ENCODE results near the gene BEST2.

The BEST2 gene

DNA sequence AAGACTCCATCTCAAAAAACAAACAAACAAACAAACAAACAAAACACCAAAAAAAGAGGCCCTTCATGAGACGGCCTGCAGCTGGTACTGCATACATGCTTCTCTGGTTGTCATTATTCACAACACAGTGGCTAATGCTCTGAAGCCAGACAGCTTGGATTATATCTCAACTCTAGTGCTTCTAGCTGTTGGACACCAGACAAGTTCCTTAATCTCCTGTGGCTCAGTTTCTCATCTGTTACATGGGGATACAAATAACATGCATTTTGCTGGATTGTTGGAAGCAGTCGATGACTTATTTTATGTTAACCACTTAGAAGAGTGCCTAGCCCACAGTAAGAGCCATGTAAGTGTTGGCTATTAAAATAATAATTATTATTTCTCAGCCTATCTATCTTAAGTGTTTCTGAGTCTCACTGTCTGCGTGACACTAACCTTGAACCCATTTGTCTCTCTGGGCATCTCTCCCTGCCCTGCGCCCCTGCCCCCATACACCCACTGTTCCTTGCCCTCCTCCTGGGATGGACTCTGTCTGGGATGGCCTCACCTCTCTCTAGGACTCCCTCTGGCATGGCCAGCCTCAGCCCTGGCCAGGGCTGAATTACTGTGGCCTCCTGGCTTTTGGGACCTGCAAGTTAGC, 36.6 kb downstream of the BEST2 start:
- H3K9ac ChIP-seq (ENCODE audit: low read length): no peak overlapping the region; the same call in 1 of the 2 replicates
- no peaks in the 10 kb centered on the region for H3K36me3 ChIP-seq (ENCODE audit: insufficient read depth, low read length)
- H3F3A ChIP-seq (ENCODE audit: insufficient read depth, low read length): no peaks in the 10 kb centered on the region
- H3K27me3 ChIP-seq (ENCODE audit: insufficient read depth, low read length): no peaks in the 10 kb centered on the region
- H3K4me1 ChIP-seq (ENCODE audit: insufficient read depth, low read length, severe bottlenecking): peaks cover 64% of the 10 kb centered on the region
- H3K4me3 ChIP-seq (ENCODE audit: low read depth, low read length, poor library complexity, severe bottlenecking): no peak overlapping the region
- TF ChIP-seq, protein P1, sequence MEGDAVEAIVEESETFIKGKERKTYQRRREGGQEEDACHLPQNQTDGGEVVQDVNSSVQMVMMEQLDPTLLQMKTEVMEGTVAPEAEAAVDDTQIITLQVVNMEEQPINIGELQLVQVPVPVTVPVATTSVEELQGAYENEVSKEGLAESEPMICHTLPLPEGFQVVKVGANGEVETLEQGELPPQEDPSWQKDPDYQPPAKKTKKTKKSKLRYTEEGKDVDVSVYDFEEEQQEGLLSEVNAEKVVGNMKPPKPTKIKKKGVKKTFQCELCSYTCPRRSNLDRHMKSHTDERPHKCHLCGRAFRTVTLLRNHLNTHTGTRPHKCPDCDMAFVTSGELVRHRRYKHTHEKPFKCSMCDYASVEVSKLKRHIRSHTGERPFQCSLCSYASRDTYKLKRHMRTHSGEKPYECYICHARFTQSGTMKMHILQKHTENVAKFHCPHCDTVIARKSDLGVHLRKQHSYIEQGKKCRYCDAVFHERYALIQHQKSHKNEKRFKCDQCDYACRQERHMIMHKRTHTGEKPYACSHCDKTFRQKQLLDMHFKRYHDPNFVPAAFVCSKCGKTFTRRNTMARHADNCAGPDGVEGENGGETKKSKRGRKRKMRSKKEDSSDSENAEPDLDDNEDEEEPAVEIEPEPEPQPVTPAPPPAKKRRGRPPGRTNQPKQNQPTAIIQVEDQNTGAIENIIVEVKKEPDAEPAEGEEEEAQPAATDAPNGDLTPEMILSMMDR (IDR thresholded peaks at IDR 0.05; ENCODE audit: low read length): no peak
- no peak for TF ChIP-seq EZH2 (IDR thresholded peaks at IDR 0.05; ENCODE audit: borderline replicate concordance, low read length)
- no peaks in the 10 kb centered on the region for H3K9me2 ChIP-seq (ENCODE audit: low read depth, low read length)
- H2AFZ ChIP-seq (ENCODE audit: low read length): no peak overlapping the region
- no peaks in the 10 kb centered on the region for H3K79me2 ChIP-seq (ENCODE audit: insufficient read depth, low read length)
- no peak overlapping the region; the same call in 1 of the 2 replicates for H3K4me2 ChIP-seq (ENCODE audit: low read length)
- H4K20me1 ChIP-seq (ENCODE audit: insufficient read depth, low read length): no peaks in the 10 kb centered on the region
- peak overlapping the region; percentile 79 for H3K27ac ChIP-seq (ENCODE audit: low read depth, low read length, poor library complexity, severe bottlenecking)
- no peaks in the 10 kb centered on the region for H3K9me3 ChIP-seq (ENCODE audit: low read length)

- Histone ChIP-seq H3K9me3 (ENCODE audit: low read length) (no peaks in the 10 kb centered on the region), H3K36me3 (ENCODE audit: insufficient read depth, low read length) (no peaks in the 10 kb centered on the region), H3F3A (ENCODE audit: insufficient read depth, low read length) (no peaks in the 10 kb centered on the region), H3K4me2 (ENCODE audit: low read length) (peak overlapping the region; percentile 77), H3K27me3 (ENCODE audit: insufficient read depth, low read length) (no peaks in the 10 kb centered on the region), H3K9ac (ENCODE audit: low read length) (peak overlapping the region; percentile 44; the same call in 1 of the 2 replicates), H3K4me1 (ENCODE audit: insufficient read depth, low read length, severe bottlenecking) (peaks cover 58% of the 10 kb centered on the region), H3K27ac (ENCODE audit: low read depth, low read length, poor library complexity, severe bottlenecking) (peak overlapping the region; percentile 79), H3K9me2 (ENCODE audit: low read depth, low read length) (no peaks in the 10 kb centered on the region), H3K79me2 (ENCODE audit: insufficient read depth, low read length) (no peaks in the 10 kb centered on the region), H3K4me3 (ENCODE audit: low read depth, low read length, poor library complexity, severe bottlenecking) (peak overlapping the region; percentile 76), H4K20me1 (ENCODE audit: insufficient read depth, low read length) (no peaks in the 10 kb centered on the region), H2AFZ (ENCODE audit: low read length) (no peak overlapping the region)
- no peak for TF ChIP-seq EZH2 (IDR thresholded peaks at IDR 0.05; ENCODE audit: borderline replicate concordance, low read length)
- TF ChIP-seq, protein P1 (IDR thresholded peaks at IDR 0.05; ENCODE audit: low read length): no peak
Measured at GRCh38 chr19:12788682-12789097, 37.1 kb downstream of the BEST2 start.

- no peaks in the 10 kb centered on the region for H3K9me3 ChIP-seq (ENCODE audit: low read length)
- no peaks in the 10 kb centered on the region for H3K9me2 ChIP-seq (ENCODE audit: low read depth, low read length)
- no peaks in the 10 kb centered on the region for H3K27me3 ChIP-seq (ENCODE audit: insufficient read depth, low read length)
- peaks cover 58% of the 10 kb centered on the region for H3K4me1 ChIP-seq (ENCODE audit: insufficient read depth, low read length, severe bottlenecking)
- peak overlapping the region; percentile 79 for H3K27ac ChIP-seq (ENCODE audit: low read depth, low read length, poor library complexity, severe bottlenecking)
- peak overlapping the region; percentile 76 for H3K4me3 ChIP-seq (ENCODE audit: low read depth, low read length, poor library complexity, severe bottlenecking)
- H4K20me1 ChIP-seq (ENCODE audit: insufficient read depth, low read length): no peaks in the 10 kb centered on the region
- H3K79me2 ChIP-seq (ENCODE audit: insufficient read depth, low read length): no peaks in the 10 kb centered on the region
- H3K36me3 ChIP-seq (ENCODE audit: insufficient read depth, low read length): no peaks in the 10 kb centered on the region
- peak overlapping the region; percentile 44; the same call in 1 of the 2 replicates for H3K9ac ChIP-seq (ENCODE audit: low read length)
- H3F3A ChIP-seq (ENCODE audit: insufficient read depth, low read length): no peaks in the 10 kb centered on the region
- no peak overlapping the region for H2AFZ ChIP-seq (ENCODE audit: low read length)
- peak overlapping the region; percentile 77 for H3K4me2 ChIP-seq (ENCODE audit: low read length)
- TF ChIP-seq, protein P1 (IDR thresholded peaks at IDR 0.05; ENCODE audit: low read length): no peak
- TF ChIP-seq EZH2 (IDR thresholded peaks at IDR 0.05; ENCODE audit: borderline replicate concordance, low read length): no peak
Measured at GRCh38 chr19:12789098-12789903, 37.7 kb downstream of the BEST2 start.

Data from OCI-LY1 (cell line).